Hematopoietic multipotent progenitor cell treated with erythropoietin and hydrocortisone succinate and interleukin-3 and kit ligand, for 17 days (in vitro differentiated cells): ENCODE data around the gene PGAM2.
A peak's percentile ranks its signal among the peaks of the same experiment; 100 is the strongest.

Experiments
- DNase-seq: peaks from one replicate; pipeline ENCODE4 v3.0.0-alpha.2; 2015; ENCODE audit warnings: low spot score

Gene PGAM2

GRCh38 chr7:44083796-44084195 lies 18.4 kb upstream of the PGAM2 start:
- no peak for DNase-seq

- DNase-seq: peak; percentile 94
These were observed 17.3 kb upstream of the PGAM2 start for GRCh38 chr7:44082541-44083207.

GRCh38 chr7:44081266-44081748 lies 15.9 kb upstream of the PGAM2 start:
- peak; percentile 47 for DNase-seq

DNA sequence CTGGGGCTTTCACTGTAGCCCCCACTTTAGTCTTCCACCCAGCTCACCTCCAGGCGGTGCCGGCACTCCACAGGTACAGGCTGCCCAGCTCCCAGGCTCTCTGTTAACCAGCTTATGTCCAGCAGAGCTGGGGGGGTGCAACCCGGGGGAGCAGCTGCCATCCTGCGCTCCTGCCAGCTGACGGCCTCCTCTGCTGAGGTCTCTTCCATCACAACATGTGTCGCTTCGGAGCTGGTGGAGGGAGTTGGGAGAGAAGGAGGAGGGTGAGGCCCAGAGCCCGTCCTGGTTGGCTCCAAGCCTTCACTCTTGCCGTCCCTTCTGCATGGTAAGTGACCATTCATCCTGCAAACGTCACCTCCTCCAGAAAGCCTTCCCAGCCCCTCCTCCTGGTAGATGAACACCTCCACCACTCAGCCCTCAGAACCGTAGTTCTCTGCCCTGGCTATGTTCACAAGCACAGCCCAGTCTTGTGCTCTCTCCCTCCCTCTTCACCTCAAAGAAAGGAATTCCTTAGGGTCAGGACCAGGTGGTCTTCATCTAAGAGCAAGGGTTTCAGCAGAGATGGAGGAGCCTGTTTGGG lies 15.4 kb upstream of the PGAM2 start:
- no peak for DNase-seq

DNA sequence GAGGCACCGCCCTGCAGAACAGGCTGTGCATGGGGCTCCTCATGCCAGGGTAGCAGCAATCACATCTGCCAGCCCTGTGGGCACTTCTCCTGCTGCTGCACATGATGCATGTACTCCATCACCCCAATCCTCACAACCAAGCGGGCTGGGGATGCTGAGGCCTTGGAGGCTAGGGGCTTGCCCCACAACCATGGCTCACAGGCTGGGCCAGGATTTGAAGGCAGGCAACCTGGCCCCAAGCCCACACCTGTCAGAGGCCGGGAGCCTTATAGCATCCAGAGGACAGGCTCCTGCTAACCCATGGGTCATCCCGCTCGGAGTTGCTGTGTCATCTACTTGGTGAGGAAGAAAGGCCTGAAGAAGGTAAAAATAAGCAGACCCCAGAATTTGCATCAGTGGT lies 14.8 kb upstream of the PGAM2 start:
- no peak for DNase-seq

DNA sequence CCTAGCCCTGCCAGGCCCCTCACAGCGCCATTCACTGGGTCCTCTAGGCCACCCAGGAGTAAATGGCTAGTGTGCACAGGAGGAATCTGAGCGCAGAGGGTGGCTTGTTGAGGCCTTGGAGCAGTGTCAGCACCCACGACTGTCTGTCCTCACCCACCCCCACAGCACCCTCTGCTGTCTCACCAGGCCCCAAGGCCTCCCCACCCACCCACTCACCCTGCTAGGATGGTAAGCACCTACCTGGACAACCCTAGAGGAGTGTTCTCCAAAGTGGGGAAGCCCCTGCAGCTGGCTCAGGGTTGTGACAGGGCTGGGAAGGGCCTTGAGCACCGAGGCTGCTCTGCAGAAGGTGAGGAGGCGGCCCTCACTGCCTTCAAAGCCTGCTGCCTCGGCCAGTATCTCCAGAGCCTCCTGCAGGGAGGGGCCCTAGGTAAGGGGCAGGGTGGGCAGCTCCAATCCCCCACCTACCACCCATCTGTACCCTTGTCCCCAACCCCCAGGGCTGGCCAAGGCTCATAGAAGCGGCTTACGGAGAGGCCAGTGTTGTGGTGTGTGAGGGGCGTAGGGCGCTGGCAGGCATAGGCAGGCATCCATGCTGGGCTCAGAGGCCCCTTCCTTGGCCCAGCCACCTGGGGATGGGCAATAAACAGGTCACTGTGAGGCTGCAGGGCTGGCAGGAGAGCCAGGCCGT lies 14.1 kb upstream of the PGAM2 start:
- DNase-seq: no peak

- no peak for DNase-seq
These were observed 13.2 kb upstream of the PGAM2 start for GRCh38 chr7:44078521-44078920.

- DNase-seq: no peak
These were observed 12.3 kb upstream of the PGAM2 start for GRCh38 chr7:44077681-44078091.

- DNase-seq: no peak
These were observed 11.7 kb upstream of the PGAM2 start for GRCh38 chr7:44077061-44077460.

DNA sequence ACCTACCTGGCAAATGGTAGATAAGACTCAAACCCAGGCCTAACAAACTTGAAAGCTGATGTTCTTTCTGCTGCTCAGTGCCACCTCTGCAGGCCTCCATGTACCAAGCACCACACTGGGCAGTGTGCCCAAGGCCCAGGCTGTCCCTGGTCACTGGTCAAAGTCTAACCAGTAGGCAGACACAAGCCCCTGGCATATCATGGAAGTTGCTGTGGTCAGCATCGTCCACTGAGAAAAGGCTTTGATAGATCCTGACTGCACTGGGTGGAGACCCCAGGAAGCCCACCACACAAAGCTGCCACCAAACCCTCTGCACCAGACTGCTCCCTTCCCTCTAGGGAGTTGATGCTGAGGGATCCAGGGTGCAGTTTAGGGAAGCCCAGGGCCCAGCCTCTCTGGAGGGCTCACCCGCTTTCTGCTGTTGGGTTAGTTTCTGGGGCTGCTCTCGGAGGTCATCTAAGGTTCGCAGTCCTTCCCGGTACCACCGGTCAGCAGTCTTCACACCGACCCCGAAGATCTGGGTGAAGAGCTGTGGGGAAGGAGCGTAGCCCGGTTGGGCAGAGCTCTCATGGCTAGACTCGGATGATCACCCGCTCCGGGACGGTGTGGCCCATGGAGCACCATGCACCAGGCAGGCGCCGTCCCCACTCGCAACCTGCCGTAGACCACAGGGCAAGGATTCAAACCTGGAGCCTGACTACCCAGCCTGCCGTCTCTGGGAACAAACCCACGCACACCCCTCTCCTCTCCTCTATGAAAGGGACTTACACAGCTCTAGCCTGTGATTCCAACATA lies 10.9 kb upstream of the PGAM2 start:
- DNase-seq: no peak

DNA sequence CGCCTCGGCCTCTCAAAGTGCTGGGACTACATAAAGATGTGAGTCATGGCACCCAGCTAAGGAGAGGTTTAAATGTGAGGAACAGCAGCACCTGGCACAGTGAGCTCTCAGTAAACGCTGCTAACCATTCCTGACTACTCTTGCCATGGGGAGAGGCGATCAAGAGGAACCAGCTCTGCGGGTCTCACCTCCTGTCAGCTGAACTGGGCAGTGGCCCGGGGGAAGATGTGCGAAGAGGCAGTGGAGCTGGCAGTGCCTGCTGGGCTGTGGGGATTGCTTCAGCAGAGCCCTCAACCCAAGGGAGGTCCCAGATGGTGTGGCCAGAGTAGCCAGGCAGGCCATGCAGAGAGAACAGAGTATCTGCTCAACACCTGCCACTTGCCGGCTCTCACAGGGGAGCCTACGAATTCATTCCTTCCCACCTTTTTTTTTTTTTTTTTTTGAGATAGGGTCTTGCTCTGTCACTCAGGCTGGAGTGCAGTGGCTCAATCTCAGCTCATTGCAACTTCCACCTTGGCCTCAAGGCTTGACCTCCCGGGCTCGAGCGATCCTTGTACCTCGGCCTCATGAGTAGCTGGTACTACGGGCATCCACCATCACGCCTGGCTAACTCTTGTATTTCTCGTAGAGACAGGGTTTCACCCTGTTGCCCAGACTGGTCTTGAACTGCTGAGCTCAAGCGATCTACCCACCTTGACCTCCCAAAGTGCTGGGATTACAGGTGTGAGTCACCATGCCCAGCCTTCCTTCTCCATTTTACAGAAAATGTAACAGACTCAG lies 10.1 kb upstream of the PGAM2 start:
- DNase-seq: no peak

GRCh38 chr7:44074349-44074695 lies 9.0 kb upstream of the PGAM2 start:
- DNase-seq: no peak

GRCh38 chr7:44073664-44074348 lies 8.4 kb upstream of the PGAM2 start:
- DNase-seq: no peak

GRCh38 chr7:44072364-44073231 lies 7.2 kb upstream of the PGAM2 start:
- peak; percentile 37 for DNase-seq

GRCh38 chr7:44071726-44072363 lies 6.5 kb upstream of the PGAM2 start:
- no peak for DNase-seq

GRCh38 chr7:44068054-44068453 lies 2.7 kb upstream of the PGAM2 start:
- no peak for DNase-seq

- no peak for DNase-seq
These were observed 1.9 kb upstream of the PGAM2 start for GRCh38 chr7:44067064-44067951.

DNA sequence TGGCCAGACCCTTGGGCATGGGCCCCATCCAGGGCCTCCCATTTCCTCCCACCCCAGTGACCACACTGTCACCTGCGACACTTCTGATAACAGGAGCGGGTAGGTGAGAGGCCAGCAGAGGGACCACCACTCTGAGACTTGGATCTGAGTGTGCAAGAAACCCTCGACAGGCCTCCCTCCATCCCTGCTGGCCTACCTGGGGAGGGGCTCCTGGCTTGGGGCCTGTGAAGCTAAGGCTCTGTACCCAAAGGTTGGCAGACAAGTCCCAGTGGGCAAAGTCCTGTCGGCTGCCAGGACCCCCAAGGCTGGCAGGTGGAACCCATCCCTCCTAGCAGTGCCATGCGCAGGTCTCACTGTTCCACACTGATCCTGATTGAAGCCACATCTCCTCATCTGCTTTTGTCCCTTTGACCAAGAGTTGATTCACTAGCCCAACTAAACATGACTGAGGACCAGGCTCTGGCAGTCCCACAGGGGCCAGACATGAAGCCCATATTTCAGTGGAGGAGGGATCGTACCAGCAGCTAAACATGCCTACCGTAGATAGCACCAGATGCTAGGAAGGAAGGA lies 1.2 kb upstream of the PGAM2 start:
- no peak for DNase-seq

- DNase-seq: no peak
These were observed 719 bp upstream of the PGAM2 start for GRCh38 chr7:44066111-44066460.
